Astrocyte (in vitro differentiated cells and primary cell): Measurements from ENCODE around the gene PPA1.

Experiments used
- CTCF ChIP-seq: IDR thresholded peaks from 2 replicates; pipeline ENCODE4 v1.5.1; 2011; ENCODE audit warnings: low read depth, mild to moderate bottlenecking, inconsistent platforms, low read length, moderate library complexity; ENCODE audit not compliant: insufficient read depth
- EZH2 ChIP-seq: IDR thresholded peaks from 2 replicates; pipeline ENCODE4 v1.6.1; 2012; ENCODE audit warnings: mild to moderate bottlenecking, low read length, inconsistent platforms; ENCODE audit not compliant: insufficient read depth

DNA sequence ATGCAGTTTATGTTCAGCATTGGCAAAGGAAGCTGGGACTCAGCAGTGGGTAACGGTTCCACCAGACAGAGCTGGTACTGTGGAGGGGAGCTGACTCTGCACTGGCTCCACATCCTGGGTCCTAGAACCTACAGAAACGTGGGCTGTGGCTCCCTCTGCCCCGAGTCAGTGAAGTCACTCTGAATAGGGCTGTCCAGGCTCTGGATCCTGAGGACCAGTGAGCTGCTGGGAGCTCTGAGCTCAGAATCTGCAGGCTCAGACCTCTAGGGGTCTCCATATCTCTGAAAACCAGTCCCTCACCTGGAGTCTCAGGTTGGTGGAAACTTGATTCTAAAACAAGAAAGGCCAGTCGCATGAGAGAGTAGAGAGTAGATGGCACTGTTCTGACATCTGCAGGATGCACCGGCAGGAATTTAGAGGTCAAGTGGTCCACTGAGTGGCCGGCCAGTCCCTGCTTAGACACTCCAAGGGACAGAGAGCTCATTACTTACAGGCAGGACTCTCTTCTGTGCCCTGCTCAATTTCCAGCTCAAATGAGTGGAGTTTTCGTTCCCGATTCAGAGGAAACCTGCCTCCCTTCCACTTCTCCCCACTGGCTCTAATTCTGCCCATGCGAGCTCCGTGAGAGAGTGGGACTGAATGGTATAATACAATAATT, 31.9 kb upstream of the PPA1 start:
- no peak for TF ChIP-seq CTCF
- TF ChIP-seq EZH2 = no peak
